MG63 (cell line): ENCODE results near the gene ZNF85. TPM values are rescaled to one million over a fixed set of nuclear protein-coding genes. Genes with fewer than 3 reads are reported as not detected.

ENCODE experiments used
- total RNA-seq: library from RNA; depleted of rRNA; stranded (reverse); fragments of >200 nt; shearing (Covaris generic); gene quantifications from 2 replicates; pipeline ENCODE4 v1.2.3, GENCODE V29; 2014; ENCODE audit warnings: low replicate concordance; rRNA removed

ZNF85 gene
- total RNA-seq, 1 experiment from 2014 or later, result 1.3 TPM

Other genes starting within 250 kb of the ZNF85 start
- gene ZNF66, start 146.9 kb upstream of the ZNF85 start, total RNA-seq, result 1.8 and 2.1 TPM in 2 replicates
- gene ZNF430, start 97.4 kb downstream of the ZNF85 start, total RNA-seq, result 2.3 and 3.2 TPM in 2 replicates
- gene ZNF714, start 159.0 kb downstream of the ZNF85 start, total RNA-seq, result 1.3 and 7.0 TPM in 2 replicates
- gene ZNF431, start 218.8 kb downstream of the ZNF85 start, total RNA-seq, result 2.9 and 3.4 TPM in 2 replicates